Mesenchymal stem cell (in vitro differentiated cells and primary cell): Measurements from ENCODE around the gene TMC4.

Source experiments
- DNase-seq: peaks from one replicate; pipeline ENCODE4 v3.0.0-alpha.2; 2013
- H2AFZ ChIP-seq: one replicate; pipeline ENCODE4 v1.6.1; 2013; ENCODE audit warnings: low read depth, mild to moderate bottlenecking, control low read depth, inconsistent platforms, low read length, moderate library complexity
- H2AK5ac ChIP-seq: 2 replicates; pipeline ENCODE4 v1.6.1; 2013; ENCODE audit warnings: low read length, moderate library complexity, mild to moderate bottlenecking, inconsistent platforms; ENCODE audit not compliant: severe bottlenecking
- H2BK120ac ChIP-seq: one replicate; pipeline ENCODE4 v1.6.1; 2013; ENCODE audit warnings: low read depth, mild to moderate bottlenecking, inconsistent platforms, low read length, moderate library complexity
- H2BK12ac ChIP-seq, 2 experiments: one replicate each; pipeline ENCODE4 v1.6.1; 2013; ENCODE audit warnings: inconsistent platforms in 2 of 2, low read length in 2 of 2, mild to moderate bottlenecking in 2 of 2, moderate library complexity in 2 of 2, control low read depth in 1 of 2
- H2BK15ac ChIP-seq: one replicate; pipeline ENCODE4 v1.6.1; 2013; ENCODE audit warnings: mild to moderate bottlenecking, low read depth, inconsistent platforms; ENCODE audit not compliant: poor library complexity, severe bottlenecking
- H2BK5ac ChIP-seq: 2 replicates; pipeline ENCODE4 v1.6.1; 2013; ENCODE audit warnings: low read depth, mild to moderate bottlenecking, low read length, control low read depth, inconsistent platforms; ENCODE audit not compliant: poor library complexity, severe bottlenecking
- H3K14ac ChIP-seq, 2 experiments: one replicate each; pipeline ENCODE4 v1.6.1; 2013; ENCODE audit warnings: inconsistent platforms in 2 of 2, low read length in 2 of 2, control low read depth in 1 of 2, mild to moderate bottlenecking in 1 of 2, moderate library complexity in 1 of 2
- H3K18ac ChIP-seq, 2 experiments: one replicate each; pipeline ENCODE4 v1.6.1; 2013; ENCODE audit warnings: inconsistent platforms in 2 of 2, low read length in 2 of 2, control low read depth in 1 of 2, low read depth in 1 of 2, mild to moderate bottlenecking in 1 of 2
- H3K23ac ChIP-seq, 2 experiments: one replicate each; pipeline ENCODE4 v1.6.1; 2013; ENCODE audit warnings: inconsistent platforms in 2 of 2, low read length in 2 of 2, mild to moderate bottlenecking in 2 of 2, moderate library complexity in 2 of 2, control low read depth in 1 of 2
- H3K27ac ChIP-seq: 2 replicates; pipeline ENCODE4 v1.5.1; 2013; ENCODE audit warnings: mild to moderate bottlenecking, moderate library complexity, low read length, control low read depth, inconsistent platforms; ENCODE audit not compliant: poor library complexity, severe bottlenecking
- H3K27me3 ChIP-seq, 2 experiments: 2 replicates each; pipeline versions ENCODE4 v1.6.1 to v1.7.0; 2013; ENCODE audit warnings: low read length in 2 of 2, mild to moderate bottlenecking in 2 of 2, moderate library complexity in 2 of 2, control low read depth in 1 of 2, inconsistent platforms in 1 of 2; ENCODE audit not compliant: control insufficient read depth in 1 of 2, insufficient read depth in 1 of 2
- H3K36me3 ChIP-seq, 2 experiments: 2 replicates each; pipeline versions ENCODE4 v1.6.1 to v1.7.0; 2013; ENCODE audit warnings: low read length in 2 of 2, control low read depth in 1 of 2, inconsistent platforms in 1 of 2, low read depth in 1 of 2, mild to moderate bottlenecking in 1 of 2; ENCODE audit not compliant: insufficient read depth in 2 of 2, control insufficient read depth in 1 of 2
- H3K4ac ChIP-seq, 2 experiments: one replicate each; pipeline ENCODE4 v1.6.1; 2013; ENCODE audit warnings: inconsistent platforms in 2 of 2, low read length in 2 of 2, mild to moderate bottlenecking in 2 of 2, moderate library complexity in 2 of 2, control low read depth in 1 of 2, low read depth in 1 of 2
- H3K4me1 ChIP-seq: 2 replicates; pipeline ENCODE4 v1.6.1; 2013; ENCODE audit warnings: low read depth, low read length, control low read depth; ENCODE audit not compliant: control insufficient read depth, insufficient read depth
- H3K4me2 ChIP-seq: 2 replicates; pipeline ENCODE4 v1.6.1; 2013; ENCODE audit warnings: low read length, mild to moderate bottlenecking, inconsistent platforms; ENCODE audit not compliant: poor library complexity, severe bottlenecking
- H3K4me3 ChIP-seq, 2 experiments: 2 replicates each; pipeline versions ENCODE4 v1.5.1 to v1.7.0; 2013; ENCODE audit warnings: low read length in 2 of 2, mild to moderate bottlenecking in 2 of 2, control low read depth in 1 of 2, low read depth in 1 of 2; ENCODE audit not compliant: insufficient read depth in 1 of 2
- H3K79me1 ChIP-seq: replicated peaks from 2 replicates; pipeline ENCODE4 v1.6.1; 2013; ENCODE audit warnings: mild to moderate bottlenecking, control low read depth, low read length, inconsistent platforms; ENCODE audit not compliant: poor library complexity, severe bottlenecking
- H3K9ac ChIP-seq: 2 replicates; pipeline ENCODE4 v1.7.0; 2013; ENCODE audit warnings: mild to moderate bottlenecking, low read length, moderate library complexity
- H3K9me3 ChIP-seq: 2 replicates; pipeline ENCODE4 v1.7.0; 2013; ENCODE audit warnings: mild to moderate bottlenecking, low read length; ENCODE audit not compliant: control insufficient read depth
- H4K8ac ChIP-seq: one replicate; pipeline ENCODE4 v1.6.1; 2013; ENCODE audit warnings: inconsistent platforms, mild to moderate bottlenecking, low read length, moderate library complexity
- H4K91ac ChIP-seq: one replicate; pipeline ENCODE4 v1.6.1; 2013; ENCODE audit warnings: mild to moderate bottlenecking, low read length, inconsistent platforms
- WGBS: methylation state at CpG from one replicate; pipeline ENCODE4 v1.1.7; 2013; ENCODE audit warnings: mixed read lengths; 5-methylcytosine and 5-hydroxymethylcytosine counted together

The TMC4 gene

GRCh38 chr19:54128796-54129616 is 44.0 kb downstream of the TMC4 start:
- H3K4ac ChIP-seq, result no peak overlapping the region
- WGBS, result 98% methylated on average over 41 of the region's 41 CpGs
- no peak overlapping the region for H3K14ac ChIP-seq
- no peak overlapping the region for H2AFZ ChIP-seq
- no peak overlapping the region for H3K18ac ChIP-seq
- H3K4me2 ChIP-seq, result no peak overlapping the region
- H3K9me3 ChIP-seq, result no peaks in the 10 kb centered on the region
- no peak overlapping the region for H3K9ac ChIP-seq
- no peak overlapping the region for H3K4me3 ChIP-seq
- H2BK120ac ChIP-seq, result no peak overlapping the region
- no peak overlapping the region for H2BK5ac ChIP-seq
- no peak overlapping the region for H3K23ac ChIP-seq
- peaks cover 2% of the 10 kb centered on the region for H3K79me1 ChIP-seq
- no peak overlapping the region for H2AK5ac ChIP-seq
- H3K4me1 ChIP-seq, result no peaks in the 10 kb centered on the region
- no peak overlapping the region for H3K27ac ChIP-seq
- no peak overlapping the region for H4K8ac ChIP-seq
- H3K27me3 ChIP-seq, result no peaks in the 10 kb centered on the region
- H4K91ac ChIP-seq, result no peak overlapping the region
- no peak for DNase-seq
- no peak overlapping the region for H2BK15ac ChIP-seq
- H3K36me3 ChIP-seq, result peaks cover 64 to 78% of the 10 kb centered on the region in 2 experiments
- no peak overlapping the region for H2BK12ac ChIP-seq

- Histone ChIP-seq H2BK5ac (no peak overlapping the region), H3K27ac (no peak overlapping the region), H2BK15ac (no peak overlapping the region), H3K27me3 (no peaks in the 10 kb centered on the region), H3K4me2 (no peak overlapping the region), H2BK12ac (no peak overlapping the region), H3K4me1 (no peaks in the 10 kb centered on the region), H2AK5ac (no peak overlapping the region), H3K14ac (no peak overlapping the region), H3K9me3 (no peaks in the 10 kb centered on the region), H4K91ac (no peak overlapping the region), H3K4ac (no peak overlapping the region), H3K18ac (no peak overlapping the region), H3K9ac (no peak overlapping the region), H3K79me1 (peaks cover 2% of the 10 kb centered on the region), H3K23ac (no peak overlapping the region), H3K36me3 (peaks cover 70 to 84% of the 10 kb centered on the region in 2 experiments), H4K8ac (no peak overlapping the region), H2AFZ (no peak overlapping the region), H3K4me3 (no peak overlapping the region), H2BK120ac (no peak overlapping the region)
- WGBS, result 97% methylated on average over 20 of the region's 20 CpGs
- no peak for DNase-seq
These were observed 44.6 kb downstream of the TMC4 start for GRCh38 chr19:54128441-54128725.

- H2BK120ac ChIP-seq, result no peak overlapping the region
These were observed 45.1 kb downstream of the TMC4 start for GRCh38 chr19:54127688-54128440.

GRCh38 chr19:54125713-54126112 is 47.2 kb downstream of the TMC4 start:
- no peak overlapping the region for H3K18ac ChIP-seq
- no peak overlapping the region for H3K4me3 ChIP-seq
- no peaks in the 10 kb centered on the region for H3K4me1 ChIP-seq
- no peaks in the 10 kb centered on the region for H3K27me3 ChIP-seq
- DNase-seq, result no peak
- no peak overlapping the region for H4K91ac ChIP-seq
- no peak overlapping the region for H2BK15ac ChIP-seq
- no peak overlapping the region for H2BK120ac ChIP-seq
- H3K4me2 ChIP-seq, result no peak overlapping the region
- no peak overlapping the region for H3K9ac ChIP-seq
- no peak overlapping the region for H3K27ac ChIP-seq
- no peak overlapping the region for H2AK5ac ChIP-seq
- H3K23ac ChIP-seq, result no peak overlapping the region
- no peaks in the 10 kb centered on the region for H3K9me3 ChIP-seq
- H2AFZ ChIP-seq, result no peak overlapping the region
- peaks cover 12% of the 10 kb centered on the region for H3K79me1 ChIP-seq
- 96% methylated on average over 9 of the region's 9 CpGs for WGBS
- H3K36me3 ChIP-seq, result peaks cover 81 to 96% of the 10 kb centered on the region in 2 experiments
- H3K14ac ChIP-seq, result no peak overlapping the region
- no peak overlapping the region for H3K4ac ChIP-seq
- no peak overlapping the region for H2BK5ac ChIP-seq
- no peak overlapping the region for H2BK12ac ChIP-seq
- H4K8ac ChIP-seq, result no peak overlapping the region

More at GRCh38 chr19:54127688-54128440, 45.1 kb downstream of the TMC4 start:
- Histone ChIP-seq H3K36me3 (peaks cover 75 to 87% of the 10 kb centered on the region in 2 experiments), H3K4me3 (no peak overlapping the region), H3K27ac (no peak overlapping the region), H3K23ac (no peak overlapping the region), H4K8ac (no peak overlapping the region), H3K79me1 (peaks cover 6% of the 10 kb centered on the region), H4K91ac (no peak overlapping the region), H3K14ac (no peak overlapping the region), H3K4me2 (no peak overlapping the region), H3K4me1 (no peaks in the 10 kb centered on the region), H2AK5ac (no peak overlapping the region), H2BK15ac (no peak overlapping the region), H2BK12ac (no peak overlapping the region), H3K9me3 (no peaks in the 10 kb centered on the region), H3K27me3 (no peaks in the 10 kb centered on the region), H3K9ac (no peak overlapping the region), H2BK5ac (no peak overlapping the region), H3K18ac (no peak overlapping the region), H2AFZ (no peak overlapping the region), H3K4ac (no peak overlapping the region)
- 94% methylated on average over 37 of the region's 44 CpGs for WGBS
- DNase-seq, result no peak
